GM04503 (cell line): ENCODE results near the gene ZBTB7C.

Experiments used
- DNase-seq: peaks from one replicate; pipeline ENCODE4 v3.0.0-alpha.2; 2012; ENCODE audit warnings: low read depth

ZBTB7C gene

DNA sequence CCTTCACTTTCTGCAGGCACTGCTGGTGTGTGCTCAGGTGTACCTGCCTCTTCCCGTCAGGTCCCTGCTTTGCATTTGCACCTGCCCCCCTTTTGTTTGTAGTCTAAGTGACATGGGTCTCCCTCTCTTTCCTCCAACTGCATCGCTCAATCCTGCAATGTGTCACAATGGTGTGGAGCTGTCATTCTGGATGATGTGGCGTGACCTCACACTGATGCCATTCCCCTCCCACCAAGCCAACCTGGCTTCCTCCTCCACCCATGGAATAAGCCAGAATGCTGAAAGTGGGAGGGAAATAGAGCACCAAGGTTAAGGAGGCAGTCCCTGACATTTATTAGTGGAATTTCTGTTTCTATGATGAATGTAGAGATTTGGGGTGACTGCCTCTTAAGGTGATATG lies 156.7 kb downstream of the ZBTB7C start:
- DNase-seq: no peak

DNA sequence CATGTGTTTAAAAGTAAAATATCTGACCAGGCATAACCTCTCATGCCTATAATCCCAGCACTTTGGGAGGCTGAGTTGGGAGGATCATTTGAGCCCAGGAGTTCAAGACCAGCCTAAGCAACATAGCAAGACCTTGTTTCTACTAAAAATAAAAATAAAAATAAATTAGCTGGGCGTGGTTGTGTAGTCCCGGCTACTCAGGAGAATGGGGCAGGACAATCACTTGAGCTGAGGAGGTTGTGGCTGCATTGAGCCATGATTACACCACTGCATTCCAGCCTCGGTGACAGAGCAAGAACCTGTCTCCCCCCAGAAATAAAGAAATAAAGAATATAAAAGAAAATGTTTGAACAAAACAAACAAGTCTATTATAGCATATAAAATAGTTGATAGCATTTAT lies 158.3 kb downstream of the ZBTB7C start:
- DNase-seq: no peak

DNA sequence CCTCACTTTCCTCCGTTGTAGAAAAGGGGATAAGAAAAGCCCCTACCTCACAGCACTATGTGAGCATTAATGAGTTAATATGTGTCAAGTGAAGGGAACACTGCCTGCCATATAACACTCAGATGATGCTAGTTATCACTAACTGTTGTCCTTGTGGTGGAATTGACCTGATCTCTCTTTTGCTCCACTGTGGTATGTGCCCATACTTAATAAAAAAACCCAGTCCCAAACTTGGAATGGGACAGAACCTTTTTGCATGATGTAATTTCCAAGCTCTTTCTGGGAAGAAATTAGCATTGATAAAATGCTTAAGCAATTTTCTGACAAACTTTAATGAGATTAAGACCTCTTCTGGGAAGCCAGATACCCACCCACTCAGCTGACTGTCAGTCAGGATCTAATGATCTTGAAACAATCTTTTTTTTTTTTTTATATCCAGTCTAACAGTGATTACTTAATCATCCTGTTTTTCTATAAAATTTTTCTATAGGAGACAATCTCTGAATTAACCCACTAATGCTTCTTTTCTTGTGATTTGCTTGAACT lies 158.7 kb downstream of the ZBTB7C start:
- no peak for DNase-seq

DNA sequence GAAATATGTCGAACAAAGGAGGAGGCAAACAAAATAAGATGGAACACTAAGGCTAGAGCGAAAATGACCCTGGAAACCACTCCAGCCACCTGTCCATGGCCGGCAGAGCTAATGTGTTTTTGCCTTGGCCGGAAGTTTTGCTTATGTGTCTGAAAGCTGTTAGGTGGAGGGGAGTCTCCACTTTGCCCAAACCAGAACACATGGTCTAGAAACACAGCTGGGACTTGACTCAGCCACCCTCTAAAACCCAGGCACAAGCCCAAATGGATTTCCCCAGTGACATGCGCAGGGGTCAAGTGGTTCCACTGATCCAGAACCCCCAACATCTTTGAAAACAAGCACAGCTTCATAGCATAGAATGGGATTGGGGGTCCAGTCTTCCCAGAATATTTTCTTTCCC lies 159.3 kb downstream of the ZBTB7C start:
- no peak for DNase-seq

DNA sequence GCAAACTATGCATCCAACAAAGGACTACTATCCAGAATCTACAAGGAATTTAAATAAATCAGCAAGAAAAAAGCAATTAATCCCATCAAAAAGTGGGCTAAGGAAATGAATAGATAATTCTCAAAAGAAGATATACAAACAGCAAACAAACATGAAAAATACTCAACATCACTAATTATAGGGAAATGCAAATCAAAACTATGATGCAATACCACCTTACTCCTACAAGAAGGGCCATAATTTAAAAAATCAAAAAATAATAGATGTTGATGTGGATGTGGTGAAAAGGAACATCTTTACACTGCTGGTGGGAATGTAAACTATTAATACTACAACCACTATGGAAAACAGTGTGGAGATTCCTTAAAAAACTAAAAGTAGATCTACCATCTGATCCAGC lies 164.7 kb downstream of the ZBTB7C start:
- no peak for DNase-seq

DNA sequence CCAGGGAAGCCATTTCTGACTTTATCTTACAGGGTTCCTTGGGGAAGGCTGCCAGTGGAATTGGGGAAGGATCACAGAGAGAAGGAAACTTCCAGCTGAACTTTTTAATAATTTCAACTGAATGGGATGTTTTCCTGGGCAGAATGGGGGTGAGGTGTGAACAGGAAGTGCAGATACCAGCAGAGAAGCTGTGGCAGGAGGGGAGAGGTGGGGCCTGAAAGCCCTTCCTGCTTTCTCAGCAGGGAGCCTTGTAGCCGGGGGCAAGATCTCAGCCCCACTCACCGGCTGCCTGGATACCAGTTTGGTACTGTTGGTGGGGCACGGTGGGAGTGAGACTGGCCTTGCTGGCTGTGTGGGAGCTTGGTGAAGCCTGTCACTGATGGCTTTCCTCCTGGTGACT lies 170.5 kb downstream of the ZBTB7C start:
- DNase-seq: no peak

DNA sequence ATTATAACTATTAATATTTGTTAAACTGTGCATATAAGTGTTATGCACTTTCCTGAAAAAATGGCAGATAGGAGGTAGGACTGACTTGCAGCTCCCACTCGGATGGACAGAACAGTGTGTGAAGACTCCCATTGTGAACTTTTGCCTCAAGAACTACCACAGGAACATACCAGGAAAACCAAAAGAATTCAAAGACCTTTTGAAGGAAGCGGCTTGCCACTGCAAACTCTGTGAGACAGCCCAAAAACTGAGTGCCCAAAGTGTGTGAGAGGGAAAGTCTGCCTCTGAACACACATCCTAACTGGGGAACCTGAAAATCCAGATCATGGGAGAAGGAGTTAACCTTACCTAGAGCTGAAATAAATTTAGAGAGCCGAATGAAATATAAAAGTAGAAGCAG lies 171.0 kb downstream of the ZBTB7C start:
- DNase-seq: no peak

DNA sequence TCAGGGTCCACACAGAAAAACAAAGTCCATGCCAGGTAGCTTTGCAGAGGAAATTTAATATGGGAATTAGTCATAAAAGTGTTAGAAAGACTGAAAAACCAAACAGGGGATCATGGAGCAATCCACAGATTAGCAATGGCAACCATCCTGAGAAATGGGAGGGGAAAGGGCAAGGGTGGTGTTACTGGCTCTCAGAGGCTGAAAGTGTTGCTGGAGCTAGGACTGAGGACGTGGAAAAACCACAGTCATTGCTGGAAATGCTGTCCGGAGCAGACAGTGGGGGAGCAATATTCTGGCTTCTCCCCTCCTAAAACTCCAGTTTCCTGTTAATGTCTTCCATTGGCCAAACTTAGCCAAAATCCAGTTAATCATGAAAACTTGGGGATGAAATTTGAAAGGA lies 172.4 kb downstream of the ZBTB7C start:
- no peak for DNase-seq

DNA sequence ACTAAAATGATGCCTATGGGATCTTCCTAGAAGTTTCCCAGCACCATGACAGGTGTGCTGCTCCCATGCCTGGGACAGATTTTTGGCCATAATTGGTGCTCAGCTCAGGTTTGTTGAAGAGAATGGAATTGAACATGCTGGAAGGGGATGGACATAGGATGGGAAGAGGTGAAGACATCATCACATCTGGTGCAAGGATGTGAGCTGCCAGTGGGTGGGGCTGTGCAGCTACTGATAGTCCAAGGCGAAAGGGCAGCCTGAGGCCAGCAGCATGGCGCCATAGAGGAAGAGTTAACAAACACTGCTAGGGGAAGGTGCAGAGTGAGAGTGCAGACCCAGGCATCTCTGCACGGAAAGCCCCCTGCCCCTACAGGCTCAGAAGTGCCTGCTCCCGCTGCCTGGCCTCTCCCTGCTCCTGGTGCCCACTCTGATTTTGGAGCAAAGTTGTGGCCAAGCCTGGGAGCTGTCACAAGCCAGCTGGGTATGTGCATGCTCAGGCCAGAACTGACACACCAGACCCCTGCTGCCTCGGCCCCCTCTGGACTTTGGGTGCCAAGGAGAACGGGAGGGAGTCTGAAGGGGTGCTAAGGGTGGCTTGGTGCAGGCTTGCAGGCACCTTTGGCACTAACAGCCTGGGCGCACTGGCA lies 178.6 kb downstream of the ZBTB7C start:
- no peak for DNase-seq

DNA sequence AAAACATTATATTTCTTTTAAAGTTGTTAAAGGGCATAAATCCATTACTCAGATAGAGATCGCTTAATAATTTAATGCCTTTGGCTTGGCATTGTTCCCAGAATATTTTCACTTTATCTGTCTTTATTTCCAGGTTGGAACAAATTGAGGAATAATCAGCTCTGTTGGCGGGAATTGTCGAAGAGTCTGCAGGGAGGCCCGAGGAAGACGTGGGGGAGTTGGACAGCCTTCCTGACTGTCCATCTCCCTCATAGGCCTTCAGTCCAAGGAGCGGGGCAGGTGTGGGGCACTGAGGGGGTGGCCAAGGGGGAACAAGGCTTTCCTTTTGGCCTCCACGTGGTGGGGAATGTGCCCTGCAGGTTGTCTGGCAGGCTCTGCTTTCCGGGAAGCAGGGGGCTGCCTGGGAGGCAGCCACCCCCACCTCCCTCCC lies 179.6 kb downstream of the ZBTB7C start:
- DNase-seq: no peak

DNA sequence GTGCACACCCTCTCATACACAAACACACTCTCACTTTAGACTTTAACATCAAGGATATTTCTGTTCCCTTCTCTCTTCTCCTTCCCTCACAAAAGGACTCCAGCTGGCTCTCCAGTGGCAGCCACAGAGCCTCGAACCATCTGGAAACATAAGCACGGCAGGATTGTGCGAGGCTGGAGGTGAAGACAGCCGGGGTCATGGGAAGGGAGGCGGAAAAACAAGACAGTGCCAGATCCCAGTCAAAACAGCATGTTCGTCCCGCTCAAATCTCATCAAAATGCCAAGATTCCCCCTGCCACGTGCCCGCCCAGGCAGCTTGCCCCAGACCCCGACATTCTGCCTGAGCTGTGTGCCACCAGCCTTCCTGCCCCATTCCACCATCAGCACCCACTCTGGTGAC lies 180.3 kb downstream of the ZBTB7C start:
- no peak for DNase-seq

DNA sequence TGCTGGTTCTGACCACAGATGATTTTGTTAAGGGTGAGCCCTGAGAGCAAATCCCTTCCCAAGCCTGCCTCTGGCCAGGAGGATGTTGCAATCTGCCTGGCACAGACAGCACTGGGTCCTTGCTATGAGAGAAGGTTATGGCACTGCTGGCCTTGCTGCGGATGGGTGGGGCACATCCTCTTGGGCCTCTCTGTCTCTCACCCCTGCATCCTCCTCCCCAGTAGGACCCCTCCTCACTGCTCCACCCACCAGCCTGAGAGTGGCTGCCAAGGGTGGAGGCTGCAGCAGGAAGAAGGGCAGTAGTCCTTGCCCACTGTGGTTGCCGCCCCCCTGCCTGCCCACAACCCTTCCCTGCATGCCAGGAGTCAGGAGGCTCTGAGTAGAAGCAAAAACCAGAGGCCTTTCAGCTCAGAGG lies 180.9 kb downstream of the ZBTB7C start:
- DNase-seq: no peak

DNA sequence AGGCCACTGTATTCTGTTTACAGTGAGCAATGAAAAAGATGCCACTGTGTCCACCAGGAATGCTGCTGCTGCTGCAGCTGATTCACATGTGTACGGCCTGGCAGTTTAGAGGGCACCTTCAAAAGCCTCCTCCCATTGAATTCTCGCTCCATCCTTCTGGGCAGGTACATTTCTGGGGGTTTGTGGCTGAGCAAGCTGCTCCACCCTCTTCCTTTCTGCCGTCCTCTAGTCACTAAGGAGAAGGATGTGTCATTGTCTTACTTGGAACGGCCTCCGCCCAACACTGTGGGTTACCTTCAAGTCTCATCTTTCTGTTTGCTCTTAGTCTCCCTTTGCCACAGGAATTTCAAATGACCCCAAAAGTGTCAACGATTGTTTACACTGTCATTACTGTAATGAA lies 182.0 kb downstream of the ZBTB7C start:
- no peak for DNase-seq

DNA sequence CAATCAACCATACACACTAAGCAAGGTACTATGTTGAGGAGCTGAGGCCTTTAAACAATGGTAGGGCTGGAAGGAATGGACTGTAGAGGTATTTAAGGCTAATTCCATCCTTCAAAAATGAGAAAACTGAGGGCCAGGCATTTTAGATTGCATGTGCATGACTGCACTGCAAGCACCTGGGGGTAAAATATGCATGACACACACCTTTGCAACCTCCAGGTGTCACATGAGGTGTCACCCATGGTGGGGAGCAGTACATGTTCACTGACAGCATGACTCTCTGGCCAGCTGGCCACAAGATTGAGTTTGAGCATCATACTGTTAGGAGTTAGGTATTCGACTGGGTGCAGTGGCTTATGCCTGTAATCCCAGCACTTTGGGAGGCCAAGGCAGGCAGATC lies 182.8 kb downstream of the ZBTB7C start:
- DNase-seq: no peak

DNA sequence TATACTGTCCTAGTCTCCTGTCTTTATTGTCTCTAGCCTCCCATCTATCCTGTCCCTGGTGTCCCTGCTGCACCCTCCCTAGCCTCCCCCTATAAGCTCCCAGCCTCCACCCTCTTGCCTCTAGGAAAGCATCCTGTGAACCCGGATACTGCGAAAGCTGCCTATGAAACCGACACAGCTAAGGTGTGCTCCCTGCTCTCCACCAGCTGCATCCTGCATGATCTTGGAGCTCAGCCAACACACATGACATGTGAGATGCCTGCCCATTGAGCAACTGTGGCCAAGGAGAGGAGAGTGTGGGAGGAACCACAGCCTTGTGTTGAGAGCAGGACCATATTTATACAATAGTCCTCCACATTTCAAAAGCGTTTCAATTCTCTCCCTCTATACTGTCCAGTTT lies 187.1 kb downstream of the ZBTB7C start:
- DNase-seq: no peak

DNA sequence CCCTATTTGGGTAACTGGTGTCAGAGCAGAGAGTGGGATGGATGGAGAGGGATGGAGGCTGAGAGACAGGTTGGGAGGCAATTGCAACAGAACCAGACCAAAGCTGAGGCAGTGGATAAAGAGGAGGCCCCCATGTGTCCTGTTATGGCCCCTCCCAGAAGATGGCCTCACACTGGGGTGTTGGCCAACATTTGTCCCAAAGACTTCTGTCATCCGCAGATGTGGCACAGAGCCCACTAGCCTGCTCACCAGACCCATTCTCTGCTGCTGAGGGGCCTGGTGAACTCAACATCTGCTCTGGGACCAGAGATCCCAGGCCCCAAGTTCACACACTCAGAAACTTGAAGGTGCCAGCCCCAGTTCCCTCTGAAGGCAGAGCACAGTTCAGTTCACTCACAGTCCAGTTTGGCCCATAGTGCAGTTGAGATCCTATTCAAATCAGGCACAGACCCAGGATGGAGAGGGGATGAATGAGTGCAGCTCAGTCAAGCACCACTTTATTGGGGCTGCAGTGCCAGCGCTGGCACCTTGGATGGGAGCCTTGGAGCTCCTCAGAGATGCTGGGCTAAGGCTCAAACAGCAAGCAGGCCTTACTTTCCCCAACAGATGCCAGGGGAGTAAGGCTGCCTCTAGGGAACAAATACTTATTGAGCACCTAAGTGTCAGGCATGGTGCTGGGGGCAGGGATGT lies 189.2 kb downstream of the ZBTB7C start:
- no peak for DNase-seq

DNA sequence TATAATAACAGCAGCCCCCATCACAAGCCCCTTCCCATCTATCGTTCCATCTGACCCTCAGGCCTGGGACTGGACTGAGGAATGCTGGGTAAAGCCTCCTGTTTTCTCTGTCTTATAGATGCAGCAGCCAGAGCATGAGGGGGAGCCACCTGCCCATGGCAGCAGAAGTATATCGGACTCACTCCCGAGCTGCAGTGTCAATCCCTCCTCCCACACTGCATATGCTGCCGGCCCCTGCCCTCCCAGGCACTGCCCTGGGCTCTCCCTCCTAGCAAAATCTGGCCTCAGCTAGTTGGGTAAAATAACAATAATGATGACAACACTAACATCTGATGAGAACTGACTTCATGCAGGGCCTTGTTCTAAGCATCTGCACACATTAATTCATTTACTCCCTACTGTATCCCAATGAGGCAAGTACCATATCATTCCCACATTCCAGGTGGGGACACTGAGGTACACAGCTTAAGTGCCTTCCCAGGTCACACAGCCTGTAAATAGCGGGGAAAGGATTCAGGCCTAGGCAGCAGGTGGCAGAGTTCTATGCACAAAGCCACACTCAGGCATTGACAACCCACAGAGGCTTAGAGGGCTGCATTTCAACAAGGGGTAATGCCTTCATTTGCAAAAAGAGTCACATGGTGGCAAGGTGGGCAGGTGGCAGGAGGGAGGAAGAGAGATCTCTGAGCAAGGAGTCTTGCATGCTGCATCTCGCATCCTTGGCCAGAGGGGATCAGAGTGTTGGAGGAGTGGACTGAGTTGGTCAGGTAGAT lies 190.0 kb downstream of the ZBTB7C start:
- no peak for DNase-seq

DNA sequence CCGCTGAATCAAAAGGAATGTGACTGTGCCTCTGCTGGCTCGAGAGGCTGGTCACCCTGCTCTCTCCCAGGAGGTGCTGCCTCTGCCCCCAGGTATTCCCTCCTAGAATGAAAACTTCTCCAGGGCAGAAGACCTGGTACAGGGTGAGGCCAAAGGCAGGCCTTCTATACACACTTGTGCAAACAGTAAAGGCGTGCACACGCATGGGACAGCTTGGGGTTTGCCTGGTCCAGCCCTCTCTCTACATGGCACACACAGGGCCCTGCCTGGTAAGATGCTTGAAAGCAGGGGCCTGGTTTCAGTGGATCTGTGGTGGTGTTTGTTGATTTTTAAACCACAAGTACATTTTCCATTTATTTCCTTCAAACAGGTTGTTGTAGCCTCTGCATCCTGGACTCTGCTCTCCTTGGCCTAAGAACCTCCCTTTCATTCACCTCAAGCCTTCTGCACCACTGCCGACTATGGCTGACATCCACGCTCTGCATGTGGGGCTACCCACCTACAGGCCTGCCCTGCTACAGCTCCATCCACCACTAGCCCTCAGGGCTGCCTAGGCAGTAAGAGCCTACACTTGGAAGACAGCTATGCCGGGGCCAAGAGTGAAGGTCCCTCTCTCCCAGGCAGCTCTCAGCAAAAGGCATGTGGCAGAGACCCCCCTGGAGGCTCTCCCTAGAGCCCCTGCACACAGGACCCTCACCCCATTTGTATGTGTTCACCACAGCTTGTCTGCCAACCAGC lies 190.7 kb downstream of the ZBTB7C start:
- DNase-seq: no peak

DNA sequence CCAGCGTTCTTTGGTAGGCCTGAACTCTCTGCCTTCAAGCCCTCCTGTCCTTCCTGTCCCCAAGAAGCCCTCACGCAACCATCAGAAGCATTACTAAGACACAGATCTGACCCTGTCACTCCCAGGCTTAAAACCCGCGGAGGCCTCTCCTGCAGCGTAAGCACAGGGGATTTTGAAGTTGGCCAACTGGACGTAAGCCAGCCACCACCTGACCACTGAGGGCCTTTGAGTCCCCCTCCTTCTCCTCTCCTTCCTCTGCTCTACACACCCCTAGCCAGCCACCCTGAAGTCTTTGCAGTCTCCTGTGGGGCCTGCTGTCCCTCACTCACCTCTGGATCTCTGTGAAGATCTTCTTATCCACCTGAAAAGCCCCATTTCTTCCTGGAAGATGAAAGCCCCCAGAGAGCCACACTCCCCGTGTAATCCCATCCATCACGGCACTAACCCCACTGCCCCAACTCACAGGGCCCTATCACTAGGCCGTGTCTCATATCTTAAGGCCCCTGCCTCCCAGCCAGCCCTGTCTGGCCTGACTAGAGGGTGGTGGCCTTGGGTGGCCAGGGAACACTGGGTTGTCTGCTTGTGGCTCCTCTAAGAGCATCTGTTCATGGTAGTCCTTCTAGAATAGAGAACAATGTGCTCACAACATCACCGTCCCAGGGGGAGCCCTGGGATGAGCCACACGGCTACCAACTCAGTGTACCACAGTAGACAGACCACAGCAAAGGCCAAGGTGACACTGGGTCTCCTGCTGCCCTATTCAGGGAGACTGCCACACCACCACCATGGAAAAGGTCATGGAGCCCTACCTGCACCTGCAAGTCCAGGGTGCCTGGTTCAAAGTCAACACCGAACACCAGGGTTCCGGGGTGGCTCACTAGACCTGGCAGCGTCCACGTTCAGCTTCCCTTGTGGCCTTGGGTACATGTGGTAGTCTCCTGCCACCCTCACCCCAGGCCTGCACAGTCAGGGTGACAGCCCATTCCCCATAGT lies 191.6 kb downstream of the ZBTB7C start:
- DNase-seq: no peak

DNA sequence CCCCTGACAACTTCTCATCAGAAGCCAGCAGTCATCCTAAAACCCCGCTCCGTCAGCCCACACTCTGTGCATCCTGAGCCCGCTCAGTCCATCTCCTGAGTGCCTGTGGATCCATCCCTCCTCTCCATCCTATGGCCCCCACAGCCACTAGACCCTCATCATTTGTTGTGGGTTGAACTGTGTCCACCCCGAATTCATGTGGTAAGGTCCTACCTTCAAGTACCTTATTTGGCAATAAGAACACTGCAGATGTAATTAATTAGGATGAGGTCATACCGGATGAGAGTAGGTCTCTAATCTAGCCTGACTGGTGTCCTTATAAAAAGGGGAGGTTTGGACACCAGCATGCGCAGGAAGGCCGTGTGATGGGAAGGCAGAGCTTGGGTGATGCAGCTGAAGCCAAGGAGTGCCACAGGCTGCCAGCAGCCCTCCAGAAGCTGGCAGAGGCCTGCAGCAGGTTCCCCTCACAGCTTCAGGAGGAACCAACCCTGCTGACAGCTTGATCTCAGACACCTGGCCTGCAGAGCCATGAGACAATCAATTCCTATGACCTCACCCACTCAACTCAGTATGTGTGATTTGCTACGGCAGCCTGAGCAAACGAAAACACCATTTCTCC lies 192.4 kb downstream of the ZBTB7C start:
- DNase-seq: no peak
